ENCODE measurements around the gene GYPC. TPM values are rescaled to one million over a fixed set of nuclear protein-coding genes. Genes with fewer than 3 reads are reported as not detected.
A peak's percentile ranks its signal among the peaks of the same experiment; 100 is the strongest.
"Not testable (repeated sequence)": the region's sequence is repeated elsewhere in the genome, so short reads cannot be mapped to it uniquely, and the experiment has no call there.

The GYPC gene
- total RNA-seq (2014; rRNA removed; shearing (Covaris generic)): 439 and 444 TPM in 2 replicates
- polyA plus RNA-seq (2015; cell fraction: cytosol; rRNA removed): 260 and 299 TPM in 2 replicates
- polyA plus RNA-seq (2015; cell fraction: nucleus; rRNA removed): 46.9 and 49.4 TPM in 2 replicates

GRCh38 chr2:126655500-126656430 lies at the start of gene GYPC:
Gene GYPC (plus strand): TSS chr2:126656158. CDS start chr2:126656264, 106 bp downstream.
- DNase-seq (ENCODE audit: low read depth, low spot score): peak; percentile 78
- in situ Hi-C loops (cut with HindIII; ENCODE audit: low pct_unique_long_range_greater_than_20kb, low sequenced_read_pairs): no loop called here

GRCh38 chr2:126614524-126615227 lies 41.3 kb upstream of the GYPC start:
- no peak for DNase-seq (ENCODE audit: low read depth, low spot score)
- in situ Hi-C loops (cut with HindIII; ENCODE audit: low pct_unique_long_range_greater_than_20kb, low sequenced_read_pairs): no loop called here

GRCh38 chr2:126616606-126617069 lies 39.3 kb upstream of the GYPC start:
- in situ Hi-C loops (cut with HindIII; ENCODE audit: low pct_unique_long_range_greater_than_20kb, low sequenced_read_pairs): no loop called here
- DNase-seq (ENCODE audit: low read depth, low spot score): no peak

GRCh38 chr2:126620302-126620701 lies 35.7 kb upstream of the GYPC start:
- in situ Hi-C loops (cut with HindIII; ENCODE audit: low pct_unique_long_range_greater_than_20kb, low sequenced_read_pairs): no loop called here
- DNase-seq (ENCODE audit: low read depth, low spot score): no peak

- DNase-seq (ENCODE audit: low read depth, low spot score): no peak
- in situ Hi-C loops (cut with HindIII; ENCODE audit: low pct_unique_long_range_greater_than_20kb, low sequenced_read_pairs): no loop called here
Observed at GRCh38 chr2:126623000-126623399, 33.0 kb upstream of the GYPC start.

GRCh38 chr2:126627643-126628042 lies 28.3 kb upstream of the GYPC start:
- in situ Hi-C loops (cut with HindIII; ENCODE audit: low pct_unique_long_range_greater_than_20kb, low sequenced_read_pairs): no loop called here

GRCh38 chr2:126634273-126634861 lies 21.6 kb upstream of the GYPC start:
- in situ Hi-C loops (cut with HindIII; ENCODE audit: low pct_unique_long_range_greater_than_20kb, low sequenced_read_pairs): no loop called here
- peak; percentile 62 for DNase-seq (ENCODE audit: low read depth, low spot score)

More at GRCh38 chr2:126627643-126628042, 28.3 kb upstream of the GYPC start:
- no peak for DNase-seq (ENCODE audit: low read depth, low spot score)

- in situ Hi-C loops (cut with HindIII; ENCODE audit: low pct_unique_long_range_greater_than_20kb, low sequenced_read_pairs): no loop called here
- DNase-seq (ENCODE audit: low read depth, low spot score): peak; percentile 59
Observed at GRCh38 chr2:126635281-126635680, 20.7 kb upstream of the GYPC start.

- in situ Hi-C loops (cut with HindIII; ENCODE audit: low pct_unique_long_range_greater_than_20kb, low sequenced_read_pairs): no loop called here
- DNase-seq (ENCODE audit: low read depth, low spot score): no peak
Observed at GRCh38 chr2:126635736-126636135, 20.2 kb upstream of the GYPC start.

GRCh38 chr2:126637386-126637785 lies 18.6 kb upstream of the GYPC start:
- in situ Hi-C loops (cut with HindIII; ENCODE audit: low pct_unique_long_range_greater_than_20kb, low sequenced_read_pairs): no loop called here

GRCh38 chr2:126638746-126639145 lies 17.2 kb upstream of the GYPC start:
- DNase-seq (ENCODE audit: low read depth, low spot score): peak; percentile 45
- in situ Hi-C loops (cut with HindIII; ENCODE audit: low pct_unique_long_range_greater_than_20kb, low sequenced_read_pairs): no loop called here

More at GRCh38 chr2:126637386-126637785, 18.6 kb upstream of the GYPC start:
- no peak for DNase-seq (ENCODE audit: low read depth, low spot score)

- DNase-seq (ENCODE audit: low read depth, low spot score): no peak
- in situ Hi-C loops (cut with HindIII; ENCODE audit: low pct_unique_long_range_greater_than_20kb, low sequenced_read_pairs): no loop called here
Observed at GRCh38 chr2:126639276-126639675, 16.7 kb upstream of the GYPC start.

GRCh38 chr2:126641294-126641693 lies 14.7 kb upstream of the GYPC start:
- in situ Hi-C loops (cut with HindIII; ENCODE audit: low pct_unique_long_range_greater_than_20kb, low sequenced_read_pairs); DNase-seq (ENCODE audit: low read depth, low spot score): not testable (repeated sequence)

- DNase-seq (ENCODE audit: low read depth, low spot score): no peak
- in situ Hi-C loops (cut with HindIII; ENCODE audit: low pct_unique_long_range_greater_than_20kb, low sequenced_read_pairs): no loop called here
Observed at GRCh38 chr2:126642031-126642430, 13.9 kb upstream of the GYPC start.

- DNase-seq (ENCODE audit: low read depth, low spot score): no peak
- in situ Hi-C loops (cut with HindIII; ENCODE audit: low pct_unique_long_range_greater_than_20kb, low sequenced_read_pairs): no loop called here
Observed at GRCh38 chr2:126643431-126643830, 12.5 kb upstream of the GYPC start.

- in situ Hi-C loops (cut with HindIII; ENCODE audit: low pct_unique_long_range_greater_than_20kb, low sequenced_read_pairs): no loop called here
- no peak for DNase-seq (ENCODE audit: low read depth, low spot score)
Observed at GRCh38 chr2:126643972-126644371, 12.0 kb upstream of the GYPC start.

- no peak for DNase-seq (ENCODE audit: low read depth, low spot score)
Observed at GRCh38 chr2:126644630-126645191, 11.2 kb upstream of the GYPC start.

GRCh38 chr2:126645211-126645618 lies 10.7 kb upstream of the GYPC start:
- in situ Hi-C loops (cut with HindIII; ENCODE audit: low pct_unique_long_range_greater_than_20kb, low sequenced_read_pairs): no loop called here
- no peak for DNase-seq (ENCODE audit: low read depth, low spot score)

More at GRCh38 chr2:126644630-126645191, 11.2 kb upstream of the GYPC start:
- in situ Hi-C loops (cut with HindIII; ENCODE audit: low pct_unique_long_range_greater_than_20kb, low sequenced_read_pairs): no loop called here

Data from SK-MEL-5 (cell line).